Right lobe of liver (tissue), 6 donors: ENCODE results near the gene TREX2. TPM values are rescaled to one million over a fixed set of nuclear protein-coding genes. Genes with fewer than 3 reads are reported as not detected.
A peak's percentile ranks its signal among the peaks of the same experiment; 100 is the strongest.

ENCODE experiments used
- ATAC-seq, 4 donors: fragments of 200-7000 bp; cut with Tn5 transposase; one replicate each; pipeline ENCODE4 v1.9.1; 2020; ENCODE audit warnings: mild to moderate bottlenecking in 4 of 4, moderate library complexity in 4 of 4
- DNase-seq, 3 donors: peaks; one replicate each; pipeline ENCODE4 v3.0.0-alpha.2; 2020
- H3K27ac ChIP-seq, 3 donors: fragments of 200-600 bp; one replicate each; pipeline ENCODE4 v1.8.0; 2022
- H3K27me3 ChIP-seq, 2 donors: fragments of 200-600 bp; one replicate each; pipeline ENCODE4 v1.8.0; 2022
- H3K36me3 ChIP-seq, 4 donors: fragments of 200-600 bp; sonication (generic) in 1 of 4; one replicate each; pipeline versions ENCODE4 v1.5.1 to v1.8.0; 2017 to 2022; ENCODE audit warnings: control low read depth in 1 of 4
- H3K4me1 ChIP-seq, 4 donors: fragments of 200-600 bp; sonication (generic) in 1 of 4; one replicate each; pipeline versions ENCODE4 v1.5.1 to v1.8.0; 2017 to 2022; ENCODE audit warnings: control low read depth in 1 of 4
- H3K4me3 ChIP-seq, 3 donors: fragments of 200-600 bp; one replicate each; pipeline ENCODE4 v1.8.0; 2022
- H3K9me3 ChIP-seq, 4 donors: fragments of 200-600 bp; sonication (generic) in 1 of 4; one replicate each; pipeline versions ENCODE4 v1.5.1 to v1.8.0; 2017 to 2022; ENCODE audit warnings: control low read depth in 1 of 4
- CTCF ChIP-seq, 4 donors: fragments of 200-600 bp in 3 of 4; fragments of 450-650 bp in 1 of 4; IDR thresholded peaks; one replicate each; pipeline versions ENCODE4 v1.5.1 to v1.8.0; 2016 to 2022; ENCODE audit warnings: antibody characterized with exemption in 4 of 4, mild to moderate bottlenecking in 2 of 4
- POLR2A ChIP-seq: fragments of 450-650 bp; IDR thresholded peaks from one replicate; pipeline ENCODE4 v1.6.1; 2017; ENCODE audit warnings: antibody characterized with exemption, mild to moderate bottlenecking
- WGBS: methylation state at CpG from one replicate; pipeline ENCODE4 v1.1.6; 2018; ENCODE audit warnings: low coverage, low lambda C conversion rate; ENCODE audit not compliant: insufficient coverage; ENCODE audit errors: missing lambda C conversion rate; 5-methylcytosine and 5-hydroxymethylcytosine counted together
- intact Hi-C, 2 donors: fragments of 100-400 bp; cut with DNase I; formaldehyde crosslinking; loops; one replicate each; pipeline versions ENCODE4 v1.11.2 to v1.14.1; 2022
- total RNA-seq, 6 experiments: library from RNA; depleted of rRNA in 2 of 6; stranded (reverse); fragments of >200 nt in 2 of 6; fragmentation: NEBNext Ultra II Directional in 3 of 6; extraction: Animal tissue kit (Norgen Biotek cat#: 25700) in 3 of 6; gene quantifications; one replicate each; pipeline versions ENCODE4 v1.1.0 to v1.2.4, GENCODE V29; 2016 to 2023
- donor health status: DM: no; HTN: yes; CAD: no.
- donor health status: DM: no; HTN: no; CAD: no.
- donor health status: DM: no; HTN: no; CAD: no.
- donor health status: DM: no; HTN: yes; CAD: no.
- donor health status: DM: no; HTN: yes; CAD: no.

TREX2 gene
- total RNA-seq, 6 experiments from 2014 or later, result 0.18 to 0.46 (median 0.23) TPM; not detected in 2

GRCh38 chrX:153435845-153436244, 10.0 kb downstream of the TREX2 start:
- ATAC-seq, result no peak

GRCh38 chrX:153434801-153435200, 11.1 kb downstream of the TREX2 start:
- intact Hi-C loops, result no loop called here
- Histone ChIP-seq H3K36me3 (no peaks in the 10 kb centered on the region), H3K27ac (no peak overlapping the region), H3K4me1 (no peaks in the 10 kb centered on the region), H3K9me3 (no peaks in the 10 kb centered on the region), H3K4me3 (no peak overlapping the region), H3K27me3 (peaks cover 0 to 7% of the 10 kb centered on the region in 2 donors)
- DNase-seq, result no peak
- 58% methylated on average over 6 of the region's 8 CpGs for WGBS
- no peak for TF ChIP-seq POLR2A
- TF ChIP-seq CTCF (IDR thresholded peaks at IDR 0.05), result no peak
- no peak for ATAC-seq

More at GRCh38 chrX:153435845-153436244, 10.0 kb downstream of the TREX2 start:
- H3K4me3 ChIP-seq, result no peak overlapping the region
- no peak for TF ChIP-seq CTCF (IDR thresholded peaks at IDR 0.05)
- no peak for TF ChIP-seq POLR2A
- H3K36me3 ChIP-seq, result no peaks in the 10 kb centered on the region
- intact Hi-C loops, result no loop called here
- 40% methylated on average over 3 of the region's 3 CpGs for WGBS
- no peak for DNase-seq
- peaks cover 0 to 7% of the 10 kb centered on the region in 2 donors for H3K27me3 ChIP-seq
- no peaks in the 10 kb centered on the region for H3K9me3 ChIP-seq
- no peak overlapping the region for H3K27ac ChIP-seq
- no peaks in the 10 kb centered on the region for H3K4me1 ChIP-seq

GRCh38 chrX:153433781-153434285, 12.0 kb downstream of the TREX2 start:
- intact Hi-C loops, result no loop called here
- H3K27me3 ChIP-seq, result peaks cover 0 to 7% of the 10 kb centered on the region in 2 donors
- no peaks in the 10 kb centered on the region for H3K9me3 ChIP-seq
- no peak for TF ChIP-seq CTCF (IDR thresholded peaks at IDR 0.05)
- ATAC-seq, result peak in 1 of 4 donors; percentile 35
- 53% methylated on average over 3 of the region's 17 CpGs for WGBS
- no peak overlapping the region for H3K27ac ChIP-seq
- H3K36me3 ChIP-seq, result no peaks in the 10 kb centered on the region
- H3K4me3 ChIP-seq, result no peak overlapping the region
- no peak for DNase-seq
- H3K4me1 ChIP-seq, result no peaks in the 10 kb centered on the region

GRCh38 chrX:153433161-153433680, 12.6 kb downstream of the TREX2 start:
- H3K4me3 ChIP-seq, result no peak overlapping the region
- WGBS, result 71% methylated on average over 6 of the region's 12 CpGs

More at GRCh38 chrX:153433161-153433680, 12.6 kb downstream of the TREX2 start:
- TF ChIP-seq POLR2A, result no peak
- no peak for TF ChIP-seq CTCF (IDR thresholded peaks at IDR 0.05)
- DNase-seq, result no peak
- Histone ChIP-seq H3K4me1 (no peaks in the 10 kb centered on the region), H3K36me3 (no peaks in the 10 kb centered on the region), H3K9me3 (no peaks in the 10 kb centered on the region), H3K27me3 (peaks cover 0 to 7% of the 10 kb centered on the region in 2 donors), H3K27ac (no peak overlapping the region)
- no peak for ATAC-seq
- intact Hi-C loops, result no loop called here
